ENCODE results near the gene CD9. TPM values are rescaled to one million over a fixed set of nuclear protein-coding genes. Genes with fewer than 3 reads are reported as not detected.

CD9 gene
- total and polyA plus RNA-seq, 2 donors (not counting 1 experiment from before 2014, with no cell fraction given): 7.2 to 12.8 TPM

GRCh38 chr12:6205761-6206160 lies 5.6 kb downstream of the CD9 start:
- ChIA-PET POLR2A (no interaction called here), CTCF (interaction anchor here (0.7 kb wide), 1 partner anchor 79 kb away, joined by 3 read pairs; no protein-coding TSS in a partner anchor)
- Histone ChIP-seq H2AFZ (ENCODE audit: insufficient read depth, low read depth, low read length, poor library complexity, severe bottlenecking) (no peak overlapping the region), H3K79me2 (ENCODE audit: control insufficient read depth, insufficient read depth, low read length) (peaks cover 3% of the 10 kb centered on the region), H3K4me3 (ENCODE audit: control extremely low read depth in 1 of 5, extremely low read depth in 1 of 5, insufficient read depth in 1 of 5, low read depth in 2 of 5, low read length in 4 of 5) (no peak overlapping the region), H3K36me3 (replicated peaks in 1 of 2; ENCODE audit: control extremely low read depth in 1 of 2, control insufficient read depth in 1 of 2, extremely low read depth in 1 of 2, insufficient read depth in 2 of 2, low read length in 1 of 2) (no peaks in the 10 kb centered on the region), H3K9me3 (ENCODE audit: control extremely low read depth in 1 of 3, control insufficient read depth in 2 of 3, insufficient read depth in 1 of 3, low read length in 2 of 3) (peaks cover 0 to 6% (median 0%) of the 10 kb centered on the region in 3 donors), H3K4me2 (replicated peaks; ENCODE audit: low read depth, low read length, poor library complexity, severe bottlenecking) (no peak overlapping the region), H3K4me1 (ENCODE audit: control insufficient read depth in 2 of 2, insufficient read depth in 2 of 2, low read length in 2 of 2) (peaks cover 26 to 27% of the 10 kb centered on the region in 2 donors), H4K20me1 (ENCODE audit: control insufficient read depth, insufficient read depth, low read length, poor library complexity, severe bottlenecking) (no peaks in the 10 kb centered on the region), H3K27ac (ENCODE audit: low read length in 2 of 2) (no peak overlapping the region), H3K27me3 (replicated peaks in 1 of 4; ENCODE audit: control extremely low read depth in 1 of 4, control insufficient read depth in 3 of 4, insufficient read depth in 4 of 4, low read length in 3 of 4) (peaks cover 0 to 33% (median 19%) of the 10 kb centered on the region in 4 experiments), H3K9ac (ENCODE audit: low read length) (no peak overlapping the region)
- intact Hi-C loops (cut with micrococcal nuclease): no loop called here
- ATAC-seq (ENCODE audit: low read depth) (no peak), DNase-seq (no peak)
- peaks cover 41% of the 10 kb centered on the region for H3K27me3 Mint-ChIP-seq
- no CpG with 5 or more reads among the region's 2 CpGs for WGBS (ENCODE audit: insufficient coverage)
- peaks cover 29% of the 10 kb centered on the region for H3K4me1 Mint-ChIP-seq
- H3K4me3 Mint-ChIP-seq: no peak overlapping the region
- H3K9me3 Mint-ChIP-seq (ENCODE audit: insufficient read depth): no peaks in the 10 kb centered on the region
- no peak overlapping the region for H3K27ac Mint-ChIP-seq
- no peak for TF ChIP-seq EZH2 (IDR thresholded peaks at IDR 0.05; ENCODE audit: borderline replicate concordance, insufficient read depth, low read depth, low read length, poor library complexity, severe bottlenecking)
- no peak for TF ChIP-seq CTCF (IDR thresholded peaks at IDR 0.05)

GRCh38 chr12:6206327-6206726 lies 6.1 kb downstream of the CD9 start:
- Mint-ChIP-seq H3K4me1 (peaks cover 29% of the 10 kb centered on the region), H3K27me3 (peaks cover 37% of the 10 kb centered on the region), H3K27ac (no peak overlapping the region), H3K9me3 (ENCODE audit: insufficient read depth) (no peaks in the 10 kb centered on the region), H3K4me3 (no peak overlapping the region)
- no peak for TF ChIP-seq EZH2 (IDR thresholded peaks at IDR 0.05; ENCODE audit: borderline replicate concordance, insufficient read depth, low read depth, low read length, poor library complexity, severe bottlenecking)
- no peak for TF ChIP-seq CTCF (IDR thresholded peaks at IDR 0.05)
- POLR2A ChIA-PET: no interaction called here
- H3K4me2 ChIP-seq (replicated peaks; ENCODE audit: low read depth, low read length, poor library complexity, severe bottlenecking): no peak overlapping the region
- DNase-seq (no peak), ATAC-seq (ENCODE audit: low read depth) (no peak)
- 100% methylated on average over 3 of the region's 4 CpGs for WGBS (ENCODE audit: insufficient coverage)
- peaks cover 20 to 27% of the 10 kb centered on the region in 2 donors for H3K4me1 ChIP-seq (ENCODE audit: control insufficient read depth in 2 of 2, insufficient read depth in 2 of 2, low read length in 2 of 2)
- intact Hi-C loops (cut with micrococcal nuclease): no loop called here
- H3K9me3 ChIP-seq (ENCODE audit: control extremely low read depth in 1 of 3, control insufficient read depth in 2 of 3, insufficient read depth in 1 of 3, low read length in 2 of 3): peaks cover 0 to 4% (median 0%) of the 10 kb centered on the region in 3 donors
- H2AFZ ChIP-seq (ENCODE audit: insufficient read depth, low read depth, low read length, poor library complexity, severe bottlenecking): no peak overlapping the region
- H3K79me2 ChIP-seq (ENCODE audit: control insufficient read depth, insufficient read depth, low read length): peaks cover 3% of the 10 kb centered on the region
- no peaks in the 10 kb centered on the region for H4K20me1 ChIP-seq (ENCODE audit: control insufficient read depth, insufficient read depth, low read length, poor library complexity, severe bottlenecking)
- CTCF ChIA-PET: no interaction called here
- H3K4me3 ChIP-seq (ENCODE audit: control extremely low read depth in 1 of 5, extremely low read depth in 1 of 5, insufficient read depth in 1 of 5, low read depth in 2 of 5, low read length in 4 of 5): no peak overlapping the region
- H3K27me3 ChIP-seq (replicated peaks in 1 of 4; ENCODE audit: control extremely low read depth in 1 of 4, control insufficient read depth in 3 of 4, insufficient read depth in 4 of 4, low read length in 3 of 4): peaks cover 0 to 27% (median 16%) of the 10 kb centered on the region in 4 experiments
- no peak overlapping the region for H3K9ac ChIP-seq (ENCODE audit: low read length)
- H3K27ac ChIP-seq (ENCODE audit: low read length in 2 of 2): no peak overlapping the region
- no peaks in the 10 kb centered on the region for H3K36me3 ChIP-seq (replicated peaks in 1 of 2; ENCODE audit: control extremely low read depth in 1 of 2, control insufficient read depth in 1 of 2, extremely low read depth in 1 of 2, insufficient read depth in 2 of 2, low read length in 1 of 2)

Data from B cell (primary cell).